ENCODE results near the gene HK1. TPM values are rescaled to one million over a fixed set of nuclear protein-coding genes. Genes with fewer than 3 reads are reported as not detected.

Gene HK1
- total RNA-seq, 2 experiments from 2014 or later = 13.1 to 31.5 TPM

DNA sequence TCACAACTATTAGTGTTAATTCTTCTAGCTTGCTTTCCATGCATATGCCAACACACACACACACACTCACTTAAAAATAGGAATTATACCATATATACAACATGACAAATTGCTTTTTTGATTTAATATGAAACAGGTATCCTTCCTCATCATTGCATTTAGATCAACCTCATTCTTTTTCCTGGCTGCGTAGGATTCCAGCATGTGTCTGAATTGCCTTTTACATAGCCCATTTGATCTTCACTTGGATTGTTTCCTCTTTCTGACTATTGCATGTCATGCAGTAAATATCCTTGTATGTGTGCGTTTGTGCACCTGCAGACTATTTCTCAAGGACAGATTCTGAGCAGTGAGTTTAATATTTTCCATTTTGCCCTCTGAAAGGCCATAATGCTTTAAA, 110.2 kb downstream of the HK1 start:
- POLR2A ChIA-PET = no interaction called here
- Histone ChIP-seq H3K9me2 (ENCODE audit: insufficient read depth, low read length) (no peaks in the 10 kb centered on the region), H3K9me3 (ENCODE audit: low read length) (no peaks in the 10 kb centered on the region), H3K4me3 (ENCODE audit: low read depth, low read length, poor library complexity, severe bottlenecking) (no peak overlapping the region), H3K4me2 (ENCODE audit: low read length) (no peak overlapping the region), H3K27ac (ENCODE audit: low read depth, low read length, poor library complexity, severe bottlenecking) (no peak overlapping the region), H4K20me1 (ENCODE audit: insufficient read depth, low read length) (no peaks in the 10 kb centered on the region), H3K4me1 (ENCODE audit: insufficient read depth, low read length, poor library complexity, severe bottlenecking) (peaks cover 8% of the 10 kb centered on the region), H3K36me3 (ENCODE audit: insufficient read depth, low read length) (peaks cover 5% of the 10 kb centered on the region; the same call in 1 of the 2 replicates), H3K79me2 (ENCODE audit: insufficient read depth, low read depth, low read length) (no peaks in the 10 kb centered on the region), H2AFZ (ENCODE audit: low read length) (no peak overlapping the region)
- CTCF ChIA-PET (ENCODE audit: unreplicated experiment) = no interaction called here
- TF ChIP-seq EZH2phosphoT487 (IDR thresholded peaks at IDR 0.05; ENCODE audit: borderline replicate concordance, low read depth, low read length) = no peak
- TF ChIP-seq CTCF (conservative IDR thresholded peaks at IDR 0.05; ENCODE audit: low read length) = no peak
- intact Hi-C loops (cut with micrococcal nuclease; ENCODE audit: unreplicated experiment) = no loop called here
- no peak for DNase-seq (ENCODE audit: low spot score)
- BruUV-seq (replicated peaks) = no TSS peak

- intact Hi-C loops (cut with micrococcal nuclease; ENCODE audit: unreplicated experiment) = loop anchor here (5.0 to 10.0 kb wide), 2 partner anchors 168 to 375 kb away; partner anchors contain the start of gene HKDC1
- no peak overlapping the region for H2AFZ ChIP-seq (ENCODE audit: low read length)
- no TSS peak for BruUV-seq (replicated peaks)
- no peak overlapping the region for H3K4me3 ChIP-seq (ENCODE audit: low read depth, low read length, poor library complexity, severe bottlenecking)
- no peaks in the 10 kb centered on the region for H4K20me1 ChIP-seq (ENCODE audit: insufficient read depth, low read length)
- H3K9me2 ChIP-seq (ENCODE audit: insufficient read depth, low read length) = no peaks in the 10 kb centered on the region
- peak; percentile 29 for DNase-seq (ENCODE audit: low spot score)
- no peaks in the 10 kb centered on the region for H3K9me3 ChIP-seq (ENCODE audit: low read length)
- H3K4me2 ChIP-seq (ENCODE audit: low read length) = no peak overlapping the region
- TF ChIP-seq EZH2phosphoT487 (IDR thresholded peaks at IDR 0.05; ENCODE audit: borderline replicate concordance, low read depth, low read length) (no peak), CTCF (conservative IDR thresholded peaks at IDR 0.05; ENCODE audit: low read length) (no peak)
- H3K4me1 ChIP-seq (ENCODE audit: insufficient read depth, low read length, poor library complexity, severe bottlenecking) = peaks cover 8% of the 10 kb centered on the region
- H3K27ac ChIP-seq (ENCODE audit: low read depth, low read length, poor library complexity, severe bottlenecking) = no peak overlapping the region
- no peaks in the 10 kb centered on the region for H3K79me2 ChIP-seq (ENCODE audit: insufficient read depth, low read depth, low read length)
- POLR2A ChIA-PET = interaction anchor here (0.6 to 0.7 kb wide), 2 partner anchors 135 to 1134 kb away, joined by 3 to 6 read pairs; no protein-coding TSS in a partner anchor
- CTCF ChIA-PET (ENCODE audit: unreplicated experiment) = interaction anchor here (0.8 kb wide), 1 partner anchor 155 kb away, joined by 3 read pairs; no protein-coding TSS in a partner anchor
- H3K36me3 ChIP-seq (ENCODE audit: insufficient read depth, low read length) = peaks cover 5% of the 10 kb centered on the region; the same call in 1 of the 2 replicates
These were observed 111.7 kb downstream of the HK1 start for GRCh38 chr10:69389827-69390490.

DNA sequence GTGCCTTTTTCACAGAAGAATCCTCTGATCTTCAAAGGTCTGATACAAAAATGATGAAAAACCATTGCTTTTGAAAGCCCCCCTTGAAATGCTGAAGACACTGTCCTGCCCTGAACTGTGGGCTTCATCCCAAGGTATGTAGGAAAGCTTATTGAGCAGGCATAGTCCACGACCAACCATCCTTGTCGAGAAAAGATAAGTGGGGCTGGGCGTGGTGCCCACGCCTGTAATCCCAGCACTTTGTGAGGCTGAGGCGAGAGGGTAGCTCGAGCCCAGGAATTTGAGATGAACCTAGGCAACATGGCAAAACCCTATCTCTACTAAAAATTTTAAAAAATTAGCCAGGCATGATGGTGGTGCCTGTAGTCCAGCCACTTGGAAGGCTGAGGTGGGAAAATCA, 112.9 kb downstream of the HK1 start:
- Histone ChIP-seq H3K4me1 (ENCODE audit: insufficient read depth, low read length, poor library complexity, severe bottlenecking) (peaks cover 8% of the 10 kb centered on the region), H4K20me1 (ENCODE audit: insufficient read depth, low read length) (no peaks in the 10 kb centered on the region), H3K4me3 (ENCODE audit: low read depth, low read length, poor library complexity, severe bottlenecking) (no peak overlapping the region), H3K9me2 (ENCODE audit: insufficient read depth, low read length) (no peaks in the 10 kb centered on the region), H3K79me2 (ENCODE audit: insufficient read depth, low read depth, low read length) (no peaks in the 10 kb centered on the region), H3K36me3 (ENCODE audit: insufficient read depth, low read length) (peaks cover 5% of the 10 kb centered on the region; the same call in 1 of the 2 replicates), H3K27ac (ENCODE audit: low read depth, low read length, poor library complexity, severe bottlenecking) (no peak overlapping the region), H2AFZ (ENCODE audit: low read length) (no peak overlapping the region), H3K4me2 (ENCODE audit: low read length) (no peak overlapping the region), H3K9me3 (ENCODE audit: low read length) (no peaks in the 10 kb centered on the region)
- no peak for DNase-seq (ENCODE audit: low spot score)
- ChIA-PET POLR2A (interaction anchor here (1.1 kb wide), 1 partner anchor 149 kb away, joined by 3 read pairs; no protein-coding TSS in a partner anchor), CTCF (ENCODE audit: unreplicated experiment) (interaction anchor here (0.5 kb wide), 1 partner anchor 12 kb away, joined by 3 read pairs; no protein-coding TSS in a partner anchor)
- intact Hi-C loops (cut with micrococcal nuclease; ENCODE audit: unreplicated experiment) = loop anchor here (5.0 to 10.0 kb wide), 2 partner anchors 169 to 376 kb away; partner anchors contain the start of gene HKDC1
- no peak for TF ChIP-seq CTCF (conservative IDR thresholded peaks at IDR 0.05; ENCODE audit: low read length)
- TF ChIP-seq EZH2phosphoT487 (IDR thresholded peaks at IDR 0.05; ENCODE audit: borderline replicate concordance, low read depth, low read length) = no peak
- no TSS peak for BruUV-seq (replicated peaks)
